ENCODE data around the gene GSN. TPM values are rescaled to one million over a fixed set of nuclear protein-coding genes. Genes with fewer than 3 reads are reported as not detected.

GSN gene
- total RNA-seq, 1 experiment from 2014 or later: 278 TPM

GRCh38 chr9:121262423-121262822 lies 5.5 kb upstream of the GSN start:
- ATAC-seq (no peak), DNase-seq (ENCODE audit: low read depth, low spot score) (no peak)
- intact Hi-C loops (cut with micrococcal nuclease; ENCODE audit: unreplicated experiment): no loop called here
- Histone ChIP-seq H3K9me3 (ENCODE audit: control insufficient read depth, insufficient read depth, low read depth, low read length) (no peaks in the 10 kb centered on the region), H3K4me1 (ENCODE audit: control insufficient read depth, insufficient read depth, low read length) (peaks cover 7% of the 10 kb centered on the region), H3K4me3 (ENCODE audit: low read depth in 2 of 2, low read length in 2 of 2) (no peak overlapping the region), H3K27me3 (ENCODE audit: control insufficient read depth, insufficient read depth, low read length) (no peaks in the 10 kb centered on the region), H3K27ac (ENCODE audit: low read length) (no peak overlapping the region), H3K36me3 (ENCODE audit: control insufficient read depth, insufficient read depth, low read length) (no peaks in the 10 kb centered on the region)
- TF ChIP-seq POLR2AphosphoS5 (IDR thresholded peaks at IDR 0.05; ENCODE audit: low read depth, low read length): no peak
- CTCF ChIA-PET: no interaction called here
- no TSS peak for BruUV-seq (replicated peaks)
- POLR2A ChIA-PET: no interaction called here
- in situ Hi-C loops (cut with HindIII; ENCODE audit: low pct_unique_long_range_greater_than_20kb, low sequenced_read_pairs): no loop called here

- DNase-seq (ENCODE audit: low read depth, low spot score): no peak
- in situ Hi-C loops (cut with HindIII; ENCODE audit: low pct_unique_long_range_greater_than_20kb, low sequenced_read_pairs): no loop called here
- ChIA-PET POLR2A (no interaction called here), CTCF (no interaction called here)
- ATAC-seq: no peak
- Histone ChIP-seq H3K4me3 (ENCODE audit: low read depth in 2 of 2, low read length in 2 of 2) (no peak overlapping the region), H3K27me3 (ENCODE audit: control insufficient read depth, insufficient read depth, low read length) (no peaks in the 10 kb centered on the region), H3K27ac (ENCODE audit: low read length) (no peak overlapping the region), H3K9me3 (ENCODE audit: control insufficient read depth, insufficient read depth, low read depth, low read length) (no peaks in the 10 kb centered on the region), H3K4me1 (ENCODE audit: control insufficient read depth, insufficient read depth, low read length) (peaks cover 7% of the 10 kb centered on the region), H3K36me3 (ENCODE audit: control insufficient read depth, insufficient read depth, low read length) (no peaks in the 10 kb centered on the region)
- TF ChIP-seq REST (IDR thresholded peaks at IDR 0.05; ENCODE audit: insufficient read depth in 1 of 2, low read depth in 2 of 2, low read length in 1 of 2): no peak
- no peak for TF ChIP-seq POLR2AphosphoS5 (IDR thresholded peaks at IDR 0.05; ENCODE audit: low read depth, low read length)
- TF ChIP-seq CTCF (IDR thresholded peaks at IDR 0.05): no peak
- TF ChIP-seq SIN3A (IDR thresholded peaks at IDR 0.05; ENCODE audit: borderline replicate concordance, insufficient read depth, low read depth, low read length): no peak
- no peak for TF ChIP-seq TCF7L2 (IDR thresholded peaks at IDR 0.05; ENCODE audit: low read depth, low read length)
- intact Hi-C loops (cut with micrococcal nuclease; ENCODE audit: unreplicated experiment): no loop called here
- no TSS peak for BruUV-seq (replicated peaks)
These were observed 5.0 kb upstream of the GSN start for GRCh38 chr9:121262953-121263352.

- ATAC-seq (no peak), DNase-seq (ENCODE audit: low read depth, low spot score) (no peak)
- no peaks in the 10 kb centered on the region for H3K9me3 ChIP-seq (ENCODE audit: control insufficient read depth, insufficient read depth, low read depth, low read length)
- H3K4me1 ChIP-seq (ENCODE audit: control insufficient read depth, insufficient read depth, low read length): peaks cover 19% of the 10 kb centered on the region
- H3K27ac ChIP-seq (ENCODE audit: low read length): peak overlapping the region; percentile 44; the same call in 1 of the 2 replicates
- in situ Hi-C loops (cut with HindIII; ENCODE audit: low pct_unique_long_range_greater_than_20kb, low sequenced_read_pairs): no loop called here
- ChIA-PET POLR2A (no interaction called here), CTCF (no interaction called here)
- H3K36me3 ChIP-seq (ENCODE audit: control insufficient read depth, insufficient read depth, low read length): no peaks in the 10 kb centered on the region; the same call in 1 of the 2 replicates
- BruUV-seq (replicated peaks): no TSS peak
- no peak for TF ChIP-seq REST (IDR thresholded peaks at IDR 0.05; ENCODE audit: insufficient read depth in 1 of 2, low read depth in 2 of 2, low read length in 1 of 2)
- no peak for TF ChIP-seq CTCF (IDR thresholded peaks at IDR 0.05)
- no peak for TF ChIP-seq SIN3A (IDR thresholded peaks at IDR 0.05; ENCODE audit: borderline replicate concordance, insufficient read depth, low read depth, low read length)
- no peak for TF ChIP-seq TCF7L2 (IDR thresholded peaks at IDR 0.05; ENCODE audit: low read depth, low read length)
- TF ChIP-seq POLR2AphosphoS5 (IDR thresholded peaks at IDR 0.05; ENCODE audit: low read depth, low read length): no peak
- H3K27me3 ChIP-seq (ENCODE audit: control insufficient read depth, insufficient read depth, low read length): no peaks in the 10 kb centered on the region
- no peak overlapping the region for H3K4me3 ChIP-seq (ENCODE audit: low read depth in 2 of 2, low read length in 2 of 2)
- intact Hi-C loops (cut with micrococcal nuclease; ENCODE audit: unreplicated experiment): no loop called here
These were observed 1.6 kb upstream of the GSN start for GRCh38 chr9:121266356-121266755.
